ENCODE data around the gene RELB.
"Not testable (repeated sequence)": the region's sequence is repeated elsewhere in the genome, so short reads cannot be mapped to it uniquely, and the experiment has no call there.

Gene RELB

GRCh38 chr19:44959691-44960090 lies 41.6 kb upstream of the RELB start:
- DNase-seq (ENCODE audit: low spot score) = no peak
- TF ChIP-seq, protein P1, sequence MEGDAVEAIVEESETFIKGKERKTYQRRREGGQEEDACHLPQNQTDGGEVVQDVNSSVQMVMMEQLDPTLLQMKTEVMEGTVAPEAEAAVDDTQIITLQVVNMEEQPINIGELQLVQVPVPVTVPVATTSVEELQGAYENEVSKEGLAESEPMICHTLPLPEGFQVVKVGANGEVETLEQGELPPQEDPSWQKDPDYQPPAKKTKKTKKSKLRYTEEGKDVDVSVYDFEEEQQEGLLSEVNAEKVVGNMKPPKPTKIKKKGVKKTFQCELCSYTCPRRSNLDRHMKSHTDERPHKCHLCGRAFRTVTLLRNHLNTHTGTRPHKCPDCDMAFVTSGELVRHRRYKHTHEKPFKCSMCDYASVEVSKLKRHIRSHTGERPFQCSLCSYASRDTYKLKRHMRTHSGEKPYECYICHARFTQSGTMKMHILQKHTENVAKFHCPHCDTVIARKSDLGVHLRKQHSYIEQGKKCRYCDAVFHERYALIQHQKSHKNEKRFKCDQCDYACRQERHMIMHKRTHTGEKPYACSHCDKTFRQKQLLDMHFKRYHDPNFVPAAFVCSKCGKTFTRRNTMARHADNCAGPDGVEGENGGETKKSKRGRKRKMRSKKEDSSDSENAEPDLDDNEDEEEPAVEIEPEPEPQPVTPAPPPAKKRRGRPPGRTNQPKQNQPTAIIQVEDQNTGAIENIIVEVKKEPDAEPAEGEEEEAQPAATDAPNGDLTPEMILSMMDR (IDR thresholded peaks at IDR 0.05; ENCODE audit: extremely low read depth, missing control alignments) = no peak

GRCh38 chr19:44960906-44961728 lies 40.1 kb upstream of the RELB start:
- DNase-seq (ENCODE audit: low spot score) = no peak
- TF ChIP-seq, protein P1 (IDR thresholded peaks at IDR 0.05; ENCODE audit: extremely low read depth, missing control alignments) = no peak

- TF ChIP-seq, protein P1 (IDR thresholded peaks at IDR 0.05; ENCODE audit: extremely low read depth, missing control alignments) = no peak
- DNase-seq (ENCODE audit: low spot score) = no peak
Measured at GRCh38 chr19:44961821-44962220, 39.4 kb upstream of the RELB start.

- no peak for DNase-seq (ENCODE audit: low spot score)
- TF ChIP-seq, protein P1 (IDR thresholded peaks at IDR 0.05; ENCODE audit: extremely low read depth, missing control alignments) = no peak
Measured at GRCh38 chr19:44968118-44968517, 33.1 kb upstream of the RELB start.

- DNase-seq (ENCODE audit: low spot score) = no peak
- TF ChIP-seq, protein P1 (IDR thresholded peaks at IDR 0.05; ENCODE audit: extremely low read depth, missing control alignments) = no peak
Measured at GRCh38 chr19:44968670-44969069, 32.6 kb upstream of the RELB start.

DNA sequence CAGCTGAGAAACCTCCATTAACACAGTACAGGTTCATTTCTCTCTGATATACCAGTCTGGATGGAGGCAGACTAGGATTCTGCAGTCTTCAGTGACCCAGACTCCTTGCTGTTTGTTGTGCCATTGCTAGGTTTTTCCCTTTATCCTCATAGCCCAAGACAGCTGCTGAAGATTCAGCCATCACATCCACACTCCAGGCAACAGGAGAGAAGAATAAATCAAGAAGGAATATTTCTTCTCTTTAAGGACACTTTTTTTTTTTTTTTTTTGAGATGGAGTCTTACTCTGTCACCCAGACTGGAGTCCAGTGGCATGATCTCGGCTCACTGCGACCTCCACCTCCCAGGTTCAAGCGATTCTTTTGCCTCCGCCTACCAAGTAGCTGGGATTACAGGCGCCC lies 31.8 kb upstream of the RELB start:
- TF ChIP-seq, protein P1 (IDR thresholded peaks at IDR 0.05; ENCODE audit: extremely low read depth, missing control alignments) = no peak
- DNase-seq (ENCODE audit: low spot score) = no peak

DNA sequence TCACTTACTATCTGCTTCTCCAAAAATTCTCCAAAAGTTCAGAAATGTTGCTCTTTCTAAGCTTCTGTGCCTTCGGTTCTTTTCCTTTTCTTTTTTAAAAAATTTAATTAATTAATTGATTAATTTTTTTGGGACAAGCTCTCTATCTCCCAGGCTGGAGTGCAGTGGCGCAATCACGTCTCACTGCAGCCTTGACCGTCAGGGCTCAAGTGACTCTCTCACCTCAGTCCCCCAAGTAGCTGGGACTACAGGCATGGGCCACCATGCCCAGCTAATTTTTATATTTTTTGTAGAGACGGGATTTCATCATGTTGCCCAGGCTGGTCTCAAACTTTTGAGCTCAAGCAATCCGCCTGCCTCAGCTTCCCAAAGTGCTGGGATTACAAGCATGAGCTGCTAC lies 29.8 kb upstream of the RELB start:
- DNase-seq (ENCODE audit: low spot score) = not testable (repeated sequence)

DNA sequence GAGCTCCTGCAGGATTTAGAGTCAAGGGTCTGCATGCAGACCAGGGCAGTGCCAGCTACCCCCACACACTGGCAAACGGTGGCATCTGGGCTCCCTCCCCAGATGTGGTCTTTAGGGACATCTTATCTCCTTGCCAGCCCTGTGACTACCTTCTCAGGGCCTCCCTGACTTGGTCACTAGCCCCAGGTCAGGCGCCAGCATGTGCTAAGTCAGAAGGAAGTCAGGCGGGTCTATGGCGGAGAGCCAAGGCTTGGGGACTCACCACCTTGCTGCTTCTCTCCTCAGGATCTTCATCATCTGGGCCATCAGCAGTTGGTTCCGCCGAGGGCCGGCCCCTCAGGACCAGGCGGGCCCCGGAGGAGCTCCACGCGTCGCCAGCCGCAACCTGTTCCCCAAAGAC lies 28.5 kb upstream of the RELB start:
- DNase-seq (ENCODE audit: low spot score) = no peak

More for the DNA sequence above, 28.5 kb upstream of the RELB start:
- TF ChIP-seq, protein P1 (IDR thresholded peaks at IDR 0.05; ENCODE audit: extremely low read depth, missing control alignments) = no peak
